Activated gamma-delta T cell treated with anti-CD3 and anti-CD28 coated beads, Interleukin-2, amount 50 U/mL, for 16 hours (primary cell): Measurements from ENCODE around the gene VOPP1.

Source experiments
- DNase-seq: peaks from one replicate; pipeline ENCODE4 v3.0.0-alpha.2; 2020; ENCODE audit warnings: low read depth

The VOPP1 gene

DNA sequence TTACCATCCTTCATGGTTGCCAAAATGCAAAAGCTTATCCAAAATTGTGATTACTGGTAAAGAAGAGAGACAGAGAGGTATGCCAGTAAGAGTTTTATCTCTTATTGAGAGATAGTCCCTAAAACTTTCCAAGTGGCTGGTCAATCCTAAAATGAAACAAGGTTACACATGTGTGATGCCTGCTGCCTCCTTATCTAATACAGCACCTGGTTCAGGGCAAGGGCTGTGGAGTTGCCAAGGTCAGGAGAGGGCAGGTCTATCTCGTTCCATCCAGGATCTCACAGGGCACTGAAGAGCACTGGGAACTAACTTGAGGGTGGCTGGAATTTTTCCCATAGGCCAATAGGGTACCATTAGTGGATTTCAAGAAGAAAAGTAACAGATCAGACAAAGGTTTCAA is 18.3 kb downstream of the VOPP1 start:
- no peak for DNase-seq

DNA sequence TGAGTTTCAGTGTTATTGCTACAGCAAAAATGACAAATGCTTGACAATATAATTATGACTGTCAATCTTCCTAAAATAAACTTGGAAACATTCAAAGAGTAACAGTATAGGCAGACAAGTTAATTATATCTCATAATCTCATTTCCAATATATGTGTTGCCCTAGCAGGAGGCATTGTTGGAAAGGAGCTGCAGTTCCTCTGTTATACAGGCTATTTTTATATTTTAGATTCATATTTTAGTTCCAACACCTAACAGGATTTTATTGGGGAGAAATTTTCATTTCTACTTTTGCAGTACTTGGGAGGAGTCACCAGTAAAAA is 19.3 kb downstream of the VOPP1 start:
- DNase-seq, result no peak

DNA sequence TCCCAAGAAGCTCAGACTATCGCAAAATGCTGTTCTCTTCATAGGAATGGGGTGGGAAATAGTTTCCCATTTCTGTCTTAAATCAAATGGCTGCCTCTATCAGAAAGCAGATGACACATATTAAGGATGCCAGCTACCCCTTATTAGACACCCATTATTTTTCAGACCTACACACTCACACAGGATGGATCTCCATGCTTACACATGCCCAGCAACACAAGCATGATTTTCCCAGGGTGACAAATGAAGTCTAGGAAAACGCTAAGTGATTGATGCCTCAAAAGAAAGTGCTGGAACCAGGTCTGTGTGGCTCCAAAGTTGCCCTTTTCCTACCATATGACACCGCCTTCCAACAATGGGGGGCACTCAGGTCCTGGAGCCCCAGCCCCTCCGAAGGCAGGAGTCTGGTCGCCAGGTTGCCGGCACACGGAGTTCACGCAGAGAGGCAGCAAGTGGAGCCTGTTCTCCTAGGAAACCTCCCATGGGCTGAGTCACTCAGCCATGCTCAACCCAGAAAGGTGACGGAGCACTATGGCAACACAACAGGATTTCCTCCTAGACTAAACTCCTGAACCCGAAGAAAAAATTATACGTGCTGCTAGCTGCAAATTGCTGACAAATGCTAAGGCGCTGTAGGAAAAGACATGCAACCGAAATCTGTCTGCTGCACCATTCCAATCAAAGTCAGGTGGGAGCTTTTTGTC is 19.8 kb downstream of the VOPP1 start:
- DNase-seq, result no peak

DNA sequence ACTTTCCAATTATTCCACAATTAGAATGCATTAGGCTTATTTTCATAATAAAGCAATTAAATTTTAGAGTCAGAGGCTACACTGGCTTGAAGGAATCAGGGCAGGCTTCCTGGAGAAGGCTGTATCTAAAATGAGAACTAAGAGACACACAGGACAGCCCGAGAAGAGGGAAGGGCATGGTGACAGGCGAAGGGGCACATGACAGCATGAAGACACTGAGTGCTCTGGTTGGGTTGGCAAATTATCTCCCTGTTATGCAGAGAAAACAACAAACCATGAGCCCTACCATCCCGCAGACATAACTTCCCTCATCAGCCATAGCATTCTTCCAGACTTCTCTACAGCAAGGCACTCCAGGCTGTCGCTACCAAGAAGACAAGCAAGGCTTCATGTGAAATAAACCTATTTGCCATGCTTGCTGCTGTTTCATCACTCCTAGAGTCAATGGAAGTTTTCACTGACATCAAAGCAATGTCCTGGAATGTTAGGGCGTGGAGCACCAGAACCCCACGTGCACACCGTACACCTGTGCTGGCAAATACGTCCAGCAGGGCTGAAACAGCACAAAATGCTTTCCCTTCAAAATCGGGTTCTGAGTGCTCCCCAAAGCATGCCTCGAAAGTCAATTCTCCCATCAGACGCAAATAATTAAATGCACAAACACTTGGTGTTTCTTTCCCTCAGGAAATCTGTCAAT is 21.3 kb downstream of the VOPP1 start:
- DNase-seq, result no peak

DNA sequence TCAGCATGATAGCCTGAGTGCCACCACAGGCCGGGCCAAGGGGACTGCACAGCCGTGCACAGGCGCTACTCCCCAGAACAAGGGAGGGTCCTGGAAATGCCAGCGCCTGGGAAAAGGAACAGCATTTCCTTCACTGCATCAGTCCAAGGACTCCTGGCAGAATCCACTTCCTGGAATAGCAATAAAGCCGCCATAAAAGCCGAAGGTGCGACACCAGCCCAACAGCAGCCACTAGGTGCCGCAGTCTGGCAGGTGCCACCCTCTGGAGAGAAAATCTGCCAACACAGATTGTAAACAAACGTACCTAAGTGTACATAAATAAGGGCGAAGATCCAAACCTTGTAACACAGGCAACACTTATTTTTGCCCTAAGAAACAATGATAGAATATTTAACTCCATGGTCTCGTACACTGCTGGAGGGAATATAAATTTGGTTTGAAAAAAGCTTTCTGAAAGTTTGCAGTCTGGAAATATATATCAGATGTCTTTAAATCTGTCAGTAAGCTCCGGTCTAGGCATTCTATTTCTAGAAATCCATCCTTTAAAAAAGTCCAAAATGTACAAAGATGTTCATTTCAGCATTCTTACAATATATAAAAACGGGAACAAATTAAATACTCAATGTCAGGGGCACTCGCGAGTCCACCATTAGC is 22.2 kb downstream of the VOPP1 start:
- no peak for DNase-seq

DNA sequence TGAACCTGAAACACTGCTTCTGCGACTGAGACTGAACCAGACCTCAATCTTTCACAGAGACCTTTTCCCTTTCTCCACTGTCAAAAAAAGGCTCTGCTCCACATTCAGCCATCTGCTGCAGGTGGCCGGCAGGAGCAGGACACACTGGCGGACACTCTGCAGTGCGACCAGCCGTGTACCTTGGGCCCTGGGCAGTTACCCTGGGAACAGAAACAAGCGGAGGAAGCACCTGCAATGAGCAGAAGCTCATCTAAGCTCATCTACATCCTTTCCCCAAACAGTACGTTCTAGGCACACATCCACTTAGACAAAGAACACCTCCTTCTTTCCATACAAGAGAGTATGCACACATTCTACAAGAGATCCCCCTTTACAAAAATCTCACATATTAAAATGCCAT is 22.8 kb downstream of the VOPP1 start:
- DNase-seq, result no peak

DNA sequence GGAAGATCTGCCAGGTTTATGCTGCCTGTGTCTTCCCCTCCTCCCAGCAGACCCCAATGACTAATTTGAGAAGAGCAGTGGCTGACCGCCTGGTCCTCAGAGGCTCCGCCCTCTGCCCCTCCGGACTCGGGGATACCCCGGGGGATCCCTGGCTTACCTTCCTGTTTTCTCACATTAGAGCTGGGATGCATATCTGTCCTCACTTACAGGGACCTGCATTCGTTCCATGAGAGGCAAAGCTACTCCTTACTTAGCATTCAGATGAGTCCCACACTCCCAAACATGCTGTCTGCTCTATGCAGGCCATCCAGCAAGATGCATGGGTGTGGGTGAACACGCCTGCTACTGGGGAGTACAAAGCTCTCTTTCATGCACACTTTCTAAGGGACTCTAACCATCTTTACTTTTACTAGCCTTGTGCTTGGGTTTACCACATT is 24.0 kb downstream of the VOPP1 start:
- DNase-seq, result no peak

DNA sequence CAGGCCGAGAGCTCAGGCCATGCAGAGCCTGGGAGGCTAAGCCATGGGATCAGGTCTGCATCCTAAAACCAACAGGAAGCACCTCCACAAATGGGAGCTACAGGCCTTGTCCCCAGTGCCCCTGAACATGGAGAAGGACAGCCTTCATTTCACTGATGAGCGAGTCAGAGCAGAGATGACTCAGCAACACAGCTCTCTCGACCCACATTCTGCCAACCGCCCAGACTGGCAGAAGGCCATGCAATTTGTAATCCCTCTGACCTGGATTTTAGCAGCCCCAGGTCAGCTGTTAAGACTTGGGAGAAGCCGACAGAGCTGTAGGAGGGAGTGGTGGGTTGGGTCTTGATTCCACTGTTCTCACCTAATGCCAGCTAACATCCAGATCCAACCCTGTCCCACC is 25.5 kb downstream of the VOPP1 start:
- DNase-seq, result no peak

DNA sequence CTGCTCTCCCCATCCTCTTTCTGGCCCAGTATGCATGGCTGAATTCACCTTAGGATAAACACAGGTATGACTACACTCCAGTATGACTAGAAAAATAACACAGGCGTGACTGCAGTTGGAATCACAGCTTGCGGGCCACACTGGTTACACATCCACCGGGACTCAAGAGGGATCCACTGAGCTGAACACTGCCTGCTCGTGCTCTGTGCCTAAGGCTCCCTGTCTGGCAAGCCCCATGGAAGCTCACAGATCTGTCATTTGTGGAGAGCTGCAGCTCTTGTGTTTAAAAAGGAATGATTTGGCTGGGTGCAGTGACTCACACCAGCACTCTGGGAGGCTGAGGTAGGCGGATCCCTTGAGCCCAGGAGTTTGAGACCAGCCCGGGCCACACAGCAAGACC is 26.8 kb downstream of the VOPP1 start:
- DNase-seq, result no peak

DNA sequence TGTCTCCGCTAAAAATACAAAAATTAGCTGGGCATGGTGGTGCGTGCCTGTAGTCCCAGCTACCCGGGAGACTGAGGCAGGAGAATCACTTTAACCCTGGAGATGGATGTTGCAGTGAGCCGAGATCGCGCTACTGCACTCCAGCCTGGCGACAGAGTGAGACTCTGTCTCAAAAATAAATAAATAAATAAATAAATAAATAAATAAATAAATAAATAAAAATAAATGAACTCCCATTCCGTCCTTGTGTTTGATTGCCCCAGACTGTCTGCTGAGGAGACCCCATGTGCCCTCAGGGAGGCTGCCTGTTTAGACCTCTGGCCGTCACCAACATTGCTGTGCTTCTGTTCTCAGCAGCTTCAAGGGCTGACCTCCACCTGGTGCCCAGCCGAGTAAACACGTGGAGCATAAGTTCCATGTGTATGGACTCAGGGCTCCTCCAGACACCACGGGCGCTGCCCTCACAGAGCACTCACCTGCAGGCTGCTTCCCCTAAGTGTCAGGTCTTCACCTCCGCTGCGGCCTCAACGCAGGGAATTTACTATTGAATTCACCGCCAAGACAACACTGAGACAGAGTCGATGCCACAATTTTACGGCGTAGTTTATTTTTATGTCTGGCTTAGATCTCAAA is 32.0 kb downstream of the VOPP1 start:
- no peak for DNase-seq

DNA sequence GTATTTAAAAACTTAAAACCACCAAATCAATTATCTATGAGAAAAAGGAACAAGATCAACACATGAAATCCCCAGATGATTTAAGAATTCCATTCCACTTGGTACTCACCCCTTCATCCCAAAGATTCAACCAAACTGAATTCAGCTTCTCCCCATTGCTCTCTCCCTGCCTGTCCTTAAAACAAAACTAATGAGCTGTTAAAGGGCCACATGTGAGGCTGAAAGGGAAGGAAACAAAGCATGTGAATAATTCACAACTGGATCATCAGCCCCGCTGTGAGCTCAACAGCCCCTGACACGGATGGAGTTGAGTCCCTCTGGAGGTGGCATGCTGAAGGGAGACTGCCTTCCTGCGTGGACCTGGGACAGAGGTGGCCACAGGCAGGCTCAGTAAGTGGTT is 32.9 kb downstream of the VOPP1 start:
- DNase-seq, result no peak

DNA sequence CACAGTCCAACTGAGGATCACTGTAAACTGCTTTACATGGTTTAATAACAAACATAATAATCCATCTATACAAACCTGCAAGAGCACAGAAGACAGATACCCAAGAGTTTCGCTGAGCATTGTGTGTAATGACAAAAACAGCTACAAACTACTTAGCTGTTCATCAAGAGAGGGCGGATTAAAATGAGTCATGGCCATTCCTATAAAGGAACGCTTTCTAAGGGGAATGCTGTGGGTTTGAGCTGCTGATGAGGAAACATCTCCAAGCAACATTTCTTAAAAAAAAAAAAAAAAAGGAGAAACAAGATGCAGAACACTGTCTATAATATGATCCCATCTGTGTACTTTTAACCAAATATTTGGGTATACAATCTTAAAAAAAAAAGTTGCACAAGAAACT is 33.8 kb downstream of the VOPP1 start:
- no peak for DNase-seq

DNA sequence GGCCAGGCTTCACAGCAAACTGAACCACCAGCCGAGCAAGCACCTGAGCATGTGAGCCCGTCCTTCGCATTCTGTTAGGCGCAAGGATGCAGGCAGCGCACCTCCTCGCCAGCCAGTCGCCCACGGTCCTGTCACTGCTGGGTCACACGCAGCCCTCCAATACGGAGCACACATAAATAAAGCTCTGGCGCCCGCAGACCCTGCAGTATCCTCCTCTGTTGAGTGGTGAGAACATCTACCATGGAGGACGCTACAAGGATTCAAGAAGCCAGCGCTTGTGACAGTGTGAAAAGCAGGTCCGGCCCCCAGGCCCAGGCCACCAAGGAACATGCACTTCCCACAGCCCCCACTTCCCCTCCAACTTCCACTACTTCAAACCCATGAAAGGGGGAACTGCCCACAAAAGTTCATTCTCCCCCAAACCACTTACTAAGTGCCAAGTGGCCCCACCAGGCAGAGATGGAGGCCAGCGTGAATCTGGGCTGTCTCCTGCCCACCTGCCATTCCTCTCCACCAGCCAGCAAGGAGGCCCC is 34.8 kb downstream of the VOPP1 start:
- no peak for DNase-seq

DNA sequence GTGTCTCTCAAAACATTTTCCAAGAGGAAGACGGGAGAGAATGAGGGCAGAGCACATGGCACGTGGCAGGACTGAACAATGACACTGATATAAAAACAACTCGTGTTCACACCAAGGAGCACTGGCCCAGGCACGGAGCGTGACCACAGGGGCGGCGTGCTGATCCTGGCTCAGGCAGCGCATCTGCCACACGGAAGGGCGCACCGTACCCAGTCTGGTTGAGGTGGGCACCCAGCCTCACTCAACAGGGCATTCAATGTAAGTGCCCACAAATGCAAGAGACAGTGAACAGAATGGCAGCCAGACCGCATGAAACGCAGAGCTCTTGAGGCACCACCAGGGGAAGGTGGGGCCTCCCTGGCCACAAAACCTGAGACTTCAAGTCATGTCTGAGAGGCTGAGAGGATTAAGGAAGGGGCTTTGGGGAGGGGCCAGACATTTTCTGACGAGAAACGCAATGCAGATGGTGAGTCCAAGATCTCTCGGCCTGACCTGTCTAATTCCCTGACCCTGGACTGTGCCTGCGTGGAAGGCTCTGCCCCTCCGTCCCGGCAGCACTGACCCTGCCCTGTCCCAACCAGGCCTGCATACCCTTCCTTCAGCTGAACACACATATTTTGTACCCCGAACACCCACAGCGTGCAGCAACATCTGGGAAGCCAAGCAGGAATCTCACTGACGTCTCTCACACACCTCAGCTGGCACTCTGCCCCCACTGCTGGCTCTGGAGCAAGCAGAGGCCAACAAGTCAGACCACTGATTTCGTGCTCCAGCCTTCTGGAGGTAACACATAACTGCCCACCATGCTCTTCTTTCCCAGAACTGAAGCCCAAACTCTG is 35.5 kb downstream of the VOPP1 start:
- no peak for DNase-seq

DNA sequence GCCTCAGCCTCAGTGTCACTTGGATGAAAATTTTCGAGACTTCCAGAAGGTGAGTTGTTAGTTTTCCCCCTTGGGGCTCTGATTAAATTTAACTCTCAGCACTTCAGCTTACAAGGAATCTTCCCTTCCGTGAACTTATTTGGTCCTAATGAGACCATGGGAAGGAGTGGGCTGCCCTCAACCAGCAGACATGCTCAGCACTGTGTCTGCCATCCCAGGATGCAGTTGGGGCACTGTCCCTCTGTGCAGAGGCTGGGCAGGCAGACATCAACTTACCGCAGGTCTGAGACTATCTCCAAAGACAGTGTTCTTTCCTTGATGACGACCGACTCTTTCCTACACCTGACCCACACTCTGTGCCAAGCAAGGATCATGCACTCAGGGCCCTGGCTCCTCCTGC is 36.7 kb downstream of the VOPP1 start:
- no peak for DNase-seq

DNA sequence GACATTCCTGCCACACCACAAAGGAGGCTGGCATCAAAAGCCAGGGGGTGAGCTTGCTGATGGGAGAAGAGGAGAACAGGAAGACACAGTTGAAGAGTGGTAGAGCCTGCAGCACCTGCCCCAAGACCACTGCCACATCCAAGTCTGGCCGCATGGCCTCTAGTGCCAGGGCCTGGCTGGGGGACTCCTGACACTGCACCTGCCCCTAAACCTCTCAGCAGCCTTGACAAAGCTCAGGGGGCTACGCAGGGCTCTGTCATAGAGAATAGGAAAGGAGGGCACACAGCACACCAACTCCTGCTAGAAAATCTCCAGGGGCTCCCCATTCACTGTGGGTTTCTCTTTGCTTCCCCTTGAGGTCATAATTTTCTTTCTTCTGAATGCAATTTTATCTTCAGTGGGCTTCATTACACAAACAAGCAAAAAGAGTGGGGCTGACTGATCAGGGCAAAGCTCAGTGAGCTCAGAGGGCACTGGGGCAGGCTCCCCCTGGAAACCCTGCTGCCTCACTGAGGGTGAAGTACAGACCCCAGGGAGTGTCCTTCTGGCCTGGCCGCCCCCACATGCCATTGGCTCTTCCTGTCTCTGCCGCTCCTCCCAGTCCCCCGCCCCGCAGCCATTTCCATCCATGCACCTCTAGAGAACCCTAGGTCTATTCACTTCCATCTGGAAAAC is 37.2 kb downstream of the VOPP1 start:
- no peak for DNase-seq

DNA sequence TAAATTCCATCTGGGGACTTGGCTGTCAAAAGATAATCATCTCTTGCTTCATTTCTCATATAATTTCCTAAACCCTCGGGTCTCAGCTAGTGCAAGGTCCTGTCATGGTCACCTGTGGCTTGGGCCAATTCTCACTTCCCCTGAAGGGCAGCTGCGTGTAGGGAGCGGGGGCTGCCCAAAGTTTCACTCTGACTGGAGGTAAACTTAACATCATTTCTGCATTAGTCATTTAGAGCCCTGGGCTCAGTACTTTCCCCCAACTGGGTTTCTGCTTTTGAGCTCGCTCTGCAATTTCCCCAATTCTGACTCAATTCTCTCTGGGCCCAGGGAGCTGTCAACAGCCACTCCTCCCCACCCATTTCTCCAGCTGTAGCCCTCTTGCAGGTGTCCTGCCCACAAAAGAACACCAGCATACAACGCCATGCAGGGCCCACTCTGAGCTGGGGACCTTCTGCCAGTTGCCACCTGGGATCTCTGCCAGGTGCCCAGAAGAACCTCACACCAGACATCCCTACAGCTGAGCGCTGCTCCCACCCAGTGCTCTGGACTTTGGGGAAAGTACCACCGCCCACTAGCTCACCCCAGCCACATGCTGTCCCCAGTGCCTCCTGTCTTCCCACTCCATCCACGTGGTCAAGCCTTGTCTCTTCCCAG is 37.9 kb downstream of the VOPP1 start:
- DNase-seq, result peak; percentile 59

DNA sequence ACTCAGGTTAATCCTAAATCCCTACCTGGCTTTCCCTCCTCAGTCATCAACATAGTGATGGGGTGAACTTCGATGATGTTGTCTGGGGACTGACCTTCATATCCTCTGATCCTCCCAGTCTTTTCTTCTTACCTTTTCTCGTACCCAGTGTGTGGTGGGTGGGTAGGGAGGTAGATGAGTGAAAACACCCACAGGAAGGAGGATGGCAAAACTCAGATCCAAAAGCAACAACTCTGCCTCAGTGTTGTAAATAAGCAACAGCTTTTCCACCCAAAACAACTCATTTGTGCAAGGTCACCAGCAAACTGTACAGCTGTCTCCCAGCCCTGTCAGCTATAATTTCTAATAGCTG is 38.6 kb downstream of the VOPP1 start:
- DNase-seq, result no peak

DNA sequence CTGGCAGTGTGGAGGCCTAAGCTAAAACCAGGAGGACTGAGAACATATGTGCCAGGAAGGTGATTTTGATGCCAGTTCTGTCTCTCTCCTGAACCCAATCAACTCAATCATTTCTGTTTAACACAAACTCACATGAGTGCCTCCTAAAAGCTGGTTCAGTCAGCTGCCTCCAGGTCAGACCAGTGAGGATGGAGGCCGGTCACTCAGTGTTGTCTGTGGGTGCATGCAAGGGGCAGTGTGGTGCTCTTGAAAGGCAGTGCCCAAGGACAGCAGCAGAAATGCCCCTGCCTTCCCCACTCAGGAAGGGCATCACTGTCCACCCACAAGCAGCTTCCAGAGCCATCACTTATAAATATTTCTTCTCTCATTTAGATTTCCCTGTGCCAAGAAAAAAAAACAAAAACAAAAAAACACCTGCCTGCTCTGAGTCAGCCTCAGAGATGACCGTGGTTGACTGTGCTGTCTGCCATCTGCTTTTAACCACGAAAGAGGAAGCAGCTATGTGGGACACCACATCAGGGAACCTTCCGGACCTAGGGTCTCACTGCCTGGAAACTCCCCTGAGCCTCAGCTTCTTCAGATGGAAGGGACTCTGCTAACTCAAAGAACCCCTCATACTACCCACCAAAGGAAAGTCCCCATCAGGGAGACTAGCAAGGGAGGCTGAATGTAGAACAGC is 39.1 kb downstream of the VOPP1 start:
- peak; percentile 73 for DNase-seq

DNA sequence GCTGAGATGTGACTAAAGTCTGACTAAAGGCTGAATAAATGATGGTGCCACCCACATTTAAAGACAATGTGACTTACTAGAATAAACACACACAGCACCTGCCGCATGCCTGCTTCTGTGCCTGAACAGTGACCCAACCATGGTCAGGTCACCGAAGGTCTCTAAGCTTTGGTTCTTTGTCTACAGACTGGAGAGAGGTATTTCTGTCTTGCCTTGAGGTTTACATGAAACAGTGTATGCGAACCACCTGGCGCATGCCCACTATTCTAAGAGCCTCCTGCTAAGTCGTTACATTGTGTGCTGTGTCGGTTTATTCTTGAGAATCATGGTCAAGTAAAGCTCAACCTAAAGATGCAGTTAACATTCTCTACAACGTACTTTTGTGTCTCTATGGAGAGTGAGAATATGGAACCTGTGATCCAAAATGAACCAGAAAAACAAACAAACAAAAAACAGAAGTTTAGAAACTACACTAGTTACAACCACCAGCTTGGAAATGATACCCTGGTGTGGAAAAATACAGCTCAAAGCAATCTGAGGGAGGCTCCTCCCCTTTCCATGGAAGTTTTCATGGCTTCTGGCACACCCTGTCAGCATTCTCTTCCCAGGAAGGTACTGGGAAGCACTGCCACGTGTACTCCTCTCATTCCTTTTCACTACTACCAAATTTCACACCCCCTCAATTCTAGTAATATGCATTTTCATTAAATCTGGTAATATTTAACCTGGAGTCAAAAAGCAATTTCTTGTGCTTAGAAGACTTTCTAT is 40.0 kb downstream of the VOPP1 start:
- no peak for DNase-seq
